ENCODE measurements around the gene RAF1.
"Not testable (repeated sequence)": the region's sequence is repeated elsewhere in the genome, so short reads cannot be mapped to it uniquely, and the experiment has no call there.

RAF1 gene

GRCh38 chr3:12677616-12678015 lies 13.7 kb upstream of the RAF1 start:
- no peak for DNase-seq (ENCODE audit: low read depth in 2 of 2)

- DNase-seq (ENCODE audit: low read depth in 2 of 2) = no peak
Measured at GRCh38 chr3:12675115-12675810, 11.3 kb upstream of the RAF1 start.

- not testable (repeated sequence) for DNase-seq (ENCODE audit: low read depth in 2 of 2)
Measured at GRCh38 chr3:12673956-12674736, 10.2 kb upstream of the RAF1 start.

- DNase-seq (ENCODE audit: low read depth in 2 of 2) = no peak
Measured at GRCh38 chr3:12671120-12671450, 7.2 kb upstream of the RAF1 start.

GRCh38 chr3:12670365-12671119 lies 6.6 kb upstream of the RAF1 start:
- no peak for DNase-seq (ENCODE audit: low read depth in 2 of 2)

GRCh38 chr3:12663401-12663935 lies 449 bp downstream of the RAF1 start:
- peak in 1 of 2 donors; percentile 1 for DNase-seq (ENCODE audit: low read depth in 2 of 2)

- peak; percentile 1 to 10 for DNase-seq (ENCODE audit: low read depth in 2 of 2)
Measured at GRCh38 chr3:12662593-12663400, 1.1 kb downstream of the RAF1 start.

GRCh38 chr3:12661926-12662592 lies 1.9 kb downstream of the RAF1 start:
- DNase-seq (ENCODE audit: low read depth in 2 of 2) = no peak

- DNase-seq (ENCODE audit: low read depth in 2 of 2) = not testable (repeated sequence)
Measured at GRCh38 chr3:12661375-12661774, 2.5 kb downstream of the RAF1 start.

- no peak for DNase-seq (ENCODE audit: low read depth in 2 of 2)
Measured at GRCh38 chr3:12660196-12660595, 3.7 kb downstream of the RAF1 start.

GRCh38 chr3:12659316-12660015 lies 4.5 kb downstream of the RAF1 start:
- DNase-seq (ENCODE audit: low read depth in 2 of 2) = no peak

- no peak for DNase-seq (ENCODE audit: low read depth in 2 of 2)
Measured at GRCh38 chr3:12658593-12659058, 5.3 kb downstream of the RAF1 start.

GRCh38 chr3:12656850-12657249 lies 7.1 kb downstream of the RAF1 start:
- DNase-seq (ENCODE audit: low read depth in 2 of 2) = no peak

GRCh38 chr3:12656193-12656592 lies 7.7 kb downstream of the RAF1 start:
- DNase-seq (ENCODE audit: low read depth in 2 of 2) = no peak

GRCh38 chr3:12655701-12656100 lies 8.2 kb downstream of the RAF1 start:
- DNase-seq (ENCODE audit: low read depth in 2 of 2) = no peak

- no peak for DNase-seq (ENCODE audit: low read depth in 2 of 2)
Measured at GRCh38 chr3:12653747-12654146, 10.2 kb downstream of the RAF1 start.

GRCh38 chr3:12648384-12648959 lies 15.4 kb downstream of the RAF1 start:
- DNase-seq (ENCODE audit: low read depth in 2 of 2) = no peak

GRCh38 chr3:12644331-12644937 lies 19.5 kb downstream of the RAF1 start:
- DNase-seq (ENCODE audit: low read depth in 2 of 2) = no peak

- no peak for DNase-seq (ENCODE audit: low read depth in 2 of 2)
Measured at GRCh38 chr3:12643724-12644123, 20.2 kb downstream of the RAF1 start.

GRCh38 chr3:12643010-12643380 lies 20.9 kb downstream of the RAF1 start:
- no peak for DNase-seq (ENCODE audit: low read depth in 2 of 2)

Data from stimulated activated CD8-positive, alpha-beta memory T cell treated with anti-CD3 and anti-CD28 coated beads, Interleukin-7, amount 100 ng/mL, for 4 hours (primary cell).